Putamen (tissue), 1 donor: ENCODE data around the gene HIC1.
"Not testable (repeated sequence)": the region's sequence is repeated elsewhere in the genome, so short reads cannot be mapped to it uniquely, and the experiment has no call there.

ENCODE experiments used
- DNase-seq: peaks from one replicate; pipeline ENCODE4 v3.0.0-alpha.2; 2016; ENCODE audit warnings: low spot score

The HIC1 gene

GRCh38 chr17:2054512-2055291 lies at the start of gene HIC1:
Gene HIC1, plus strand, starts transcription at chr17:2055103. Its CDS starts 1,588 bp downstream, at chr17:2056691.
- DNase-seq, result no peak

- DNase-seq, result no peak
Observed at GRCh38 chr17:2008332-2009126, 46.4 kb upstream of the HIC1 start.

GRCh38 chr17:2009737-2010136 lies 45.2 kb upstream of the HIC1 start:
- DNase-seq, result no peak

- no peak for DNase-seq
Observed at GRCh38 chr17:2011411-2012371, 43.2 kb upstream of the HIC1 start.

- no peak for DNase-seq
Observed at GRCh38 chr17:2012499-2012898, 42.4 kb upstream of the HIC1 start.

- DNase-seq, result not testable (repeated sequence)
Observed at GRCh38 chr17:2013220-2013993, 41.5 kb upstream of the HIC1 start.

GRCh38 chr17:2013994-2014317 lies 40.9 kb upstream of the HIC1 start:
- DNase-seq, result no peak

GRCh38 chr17:2015314-2015713 lies 39.6 kb upstream of the HIC1 start:
- DNase-seq, result no peak

GRCh38 chr17:2016494-2016893 lies 38.4 kb upstream of the HIC1 start:
- DNase-seq, result no peak

- DNase-seq, result no peak
Observed at GRCh38 chr17:2017274-2017941, 37.5 kb upstream of the HIC1 start.

- no peak for DNase-seq
Observed at GRCh38 chr17:2018716-2019510, 36.0 kb upstream of the HIC1 start.

- no peak for DNase-seq
Observed at GRCh38 chr17:2019723-2020122, 35.2 kb upstream of the HIC1 start.

GRCh38 chr17:2020721-2021120 lies 34.2 kb upstream of the HIC1 start:
- DNase-seq, result no peak

- no peak for DNase-seq
Observed at GRCh38 chr17:2022647-2023240, 32.2 kb upstream of the HIC1 start.

GRCh38 chr17:2023256-2023655 lies 31.6 kb upstream of the HIC1 start:
- no peak for DNase-seq

GRCh38 chr17:2023692-2024571 lies 31.0 kb upstream of the HIC1 start:
- no peak for DNase-seq

- DNase-seq, result no peak
Observed at GRCh38 chr17:2024572-2025219, 30.2 kb upstream of the HIC1 start.

- peak; percentile 75 for DNase-seq
Observed at GRCh38 chr17:2025220-2025621, 29.7 kb upstream of the HIC1 start, which contains the start of gene RTN4RL1. Gene RTN4RL1, minus strand, starts transcription at chr17:2025334. Its CDS starts 469 bp downstream, at chr17:2024865.
